ENCODE measurements around the gene RGL1.

The RGL1 gene

DNA sequence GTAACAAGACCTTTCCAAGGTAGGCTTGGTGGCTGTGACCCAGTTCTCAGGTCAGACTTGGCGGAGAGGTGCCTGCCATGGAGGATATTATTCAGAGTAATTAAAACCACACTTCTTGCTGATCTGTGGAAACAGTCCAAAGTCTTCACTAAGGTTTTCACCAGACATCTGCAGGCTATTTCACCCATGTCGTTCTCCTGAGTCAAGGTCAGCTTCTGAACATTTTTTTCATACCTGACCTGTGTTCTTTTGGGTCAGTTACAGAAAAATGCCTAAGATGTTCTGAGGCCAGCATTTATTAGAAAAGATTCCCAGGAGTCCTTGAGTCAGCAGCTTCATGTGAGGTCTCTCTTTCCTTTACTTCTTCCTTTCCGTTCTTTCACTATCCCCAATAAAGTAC, 54.9 kb downstream of the RGL1 start:
- no peak for DNase-seq (ENCODE audit: extremely low read depth in 1 of 2, low read depth in 1 of 2)

DNA sequence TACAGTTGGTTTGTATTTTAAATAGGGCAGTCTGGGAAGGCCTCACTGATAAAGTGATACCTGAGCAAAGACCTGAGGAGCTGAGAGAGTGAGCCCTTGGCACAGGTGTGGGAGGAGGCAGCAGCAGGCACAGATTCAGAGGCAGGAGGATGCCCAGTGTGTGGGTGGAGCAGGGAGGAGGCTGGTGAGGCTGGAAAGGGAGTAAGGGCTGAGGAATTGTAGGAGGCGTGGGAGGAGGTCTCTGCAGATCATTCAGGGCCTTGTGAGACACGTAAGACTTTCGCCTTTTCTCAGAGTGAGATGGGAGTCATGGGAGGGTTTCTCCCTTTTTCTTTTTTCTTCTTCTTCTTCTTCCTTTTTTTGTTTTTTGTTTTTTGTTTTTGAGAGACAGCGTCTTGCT, 58.0 kb downstream of the RGL1 start:
- no peak for DNase-seq (ENCODE audit: extremely low read depth in 1 of 2, low read depth in 1 of 2)

DNA sequence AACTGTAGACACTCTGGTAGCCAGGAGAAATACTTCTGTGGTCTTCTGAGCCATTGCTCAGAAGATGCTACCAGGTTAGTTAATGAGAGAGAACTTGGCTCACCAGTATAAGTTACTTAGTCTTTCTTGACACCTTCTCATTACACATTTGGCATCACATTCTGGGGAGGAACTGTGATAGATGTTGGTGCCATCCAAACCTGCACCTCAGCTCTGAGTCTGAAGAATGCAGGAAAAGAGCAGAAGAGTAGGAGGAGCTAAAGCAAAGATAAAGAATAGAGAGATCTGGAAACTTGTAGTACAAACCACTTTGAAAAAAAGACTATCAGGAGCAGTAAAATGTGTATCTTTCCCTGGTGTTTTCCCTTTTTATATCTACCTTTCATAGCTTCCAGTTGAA, 58.9 kb downstream of the RGL1 start:
- DNase-seq (ENCODE audit: extremely low read depth in 1 of 2, low read depth in 1 of 2) = no peak

DNA sequence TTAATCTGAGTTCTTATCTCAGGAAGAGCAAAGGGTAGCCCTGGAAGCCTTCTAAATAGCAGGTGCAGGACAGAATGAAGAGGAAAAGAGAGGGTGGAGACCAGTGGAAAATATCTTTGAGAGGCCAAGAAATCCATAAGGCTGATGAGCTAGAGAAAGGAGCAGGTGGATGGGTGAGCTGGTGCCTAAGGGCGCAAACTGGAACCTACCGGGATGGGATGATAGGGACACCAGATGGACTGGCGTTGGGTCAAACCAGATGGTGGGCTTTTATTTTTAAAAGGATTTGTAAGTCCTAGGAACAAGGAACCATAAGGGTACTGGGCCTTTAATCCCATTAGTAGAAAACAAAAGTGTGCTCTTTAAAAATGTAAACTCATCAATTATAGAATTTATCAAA, 59.7 kb downstream of the RGL1 start:
- DNase-seq (ENCODE audit: extremely low read depth in 1 of 2, low read depth in 1 of 2) = no peak

DNA sequence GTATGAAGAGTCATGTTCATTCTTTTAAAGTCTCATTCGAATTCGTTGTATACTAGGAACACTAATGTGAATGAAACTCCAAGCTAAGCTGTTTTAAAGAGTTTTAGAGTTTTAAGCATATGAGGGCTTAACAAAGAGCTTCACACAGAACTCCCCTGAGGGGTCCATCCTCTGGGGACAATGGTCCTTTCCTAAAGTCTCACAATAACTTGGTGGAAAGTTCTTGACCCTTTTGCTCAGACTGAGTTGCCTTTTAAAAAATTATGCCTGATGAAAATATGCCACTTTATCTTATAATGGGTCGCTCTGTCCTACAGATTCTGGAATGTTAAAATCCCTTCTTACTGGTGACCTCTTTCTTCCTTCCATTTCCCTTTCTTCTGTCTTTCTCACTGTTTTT, 64.3 kb downstream of the RGL1 start:
- DNase-seq (ENCODE audit: extremely low read depth in 1 of 2, low read depth in 1 of 2) = no peak

DNA sequence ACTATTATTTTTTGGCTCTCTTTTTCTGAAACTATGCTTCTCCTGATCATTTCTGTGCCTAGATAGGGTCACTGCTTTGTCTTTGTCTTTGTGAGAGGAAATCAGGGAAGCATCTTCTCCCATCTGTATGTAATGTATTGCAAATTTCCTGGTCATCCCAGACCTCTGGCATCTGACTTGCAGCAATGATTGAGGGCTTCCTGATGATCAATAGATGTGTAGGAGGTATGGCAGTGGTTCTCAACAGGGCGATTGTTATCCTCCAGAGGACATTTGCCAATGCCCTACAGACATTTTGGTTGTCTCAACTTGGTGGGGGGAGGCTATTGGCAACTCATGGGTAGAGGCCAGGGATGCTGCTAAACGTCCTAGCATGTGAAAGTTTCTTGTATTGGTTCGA, 64.7 kb downstream of the RGL1 start:
- DNase-seq (ENCODE audit: extremely low read depth in 1 of 2, low read depth in 1 of 2) = no peak

DNA sequence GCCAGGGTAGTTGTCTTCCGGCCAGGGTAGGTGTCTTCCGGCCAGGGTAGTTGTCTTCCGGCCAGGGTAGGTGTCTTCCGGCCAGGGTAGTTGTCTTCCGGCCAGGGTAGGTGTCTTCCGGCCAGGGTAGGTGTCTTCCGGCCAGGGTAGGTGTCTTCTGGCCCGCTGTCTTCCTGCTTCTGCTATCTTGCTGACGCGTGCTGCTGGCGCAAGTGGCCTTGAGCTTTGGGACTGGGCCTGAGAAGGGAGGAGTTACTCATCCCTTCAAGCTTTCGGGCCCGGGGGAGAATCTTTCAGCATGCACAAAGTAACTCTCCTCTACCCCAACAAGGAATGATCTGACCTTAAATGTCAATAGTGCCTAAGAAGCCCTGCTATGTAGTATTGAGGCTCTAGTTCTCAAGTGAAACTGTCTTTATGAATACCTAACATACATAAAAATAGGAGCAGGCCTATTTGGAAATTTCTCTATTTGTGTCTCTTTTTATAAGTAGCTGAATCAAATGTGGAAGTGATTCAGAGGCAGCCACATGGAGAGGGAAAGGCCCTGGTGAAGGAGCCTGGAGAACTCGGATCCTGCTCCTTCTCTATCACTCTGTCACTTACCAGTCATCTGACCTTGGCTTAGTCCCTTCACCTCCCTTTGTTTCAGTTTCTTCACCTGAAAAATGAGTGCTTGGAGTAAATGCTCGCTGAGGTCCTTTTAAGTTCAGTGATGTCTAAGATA, 65.6 kb downstream of the RGL1 start:
- no peak for DNase-seq (ENCODE audit: extremely low read depth in 1 of 2, low read depth in 1 of 2)

DNA sequence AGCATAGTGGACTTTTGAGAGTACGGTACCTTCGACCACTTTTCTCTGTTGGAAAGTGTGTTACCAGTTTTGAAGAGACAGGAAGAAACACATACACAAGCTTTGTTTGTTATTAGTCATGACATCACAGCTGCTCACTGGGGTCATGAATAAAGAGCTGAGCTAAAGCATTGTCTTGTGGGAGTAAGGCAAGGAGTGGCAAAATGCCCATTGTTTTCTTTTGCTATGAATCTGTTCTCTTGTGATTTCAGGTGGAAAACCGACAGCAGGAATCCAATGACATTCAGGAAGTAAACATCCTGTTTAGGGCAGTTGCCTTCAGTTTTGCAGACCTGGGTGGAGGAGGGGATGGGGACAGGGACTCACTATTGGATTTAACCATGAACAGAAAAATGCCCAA, 66.2 kb downstream of the RGL1 start:
- no peak for DNase-seq (ENCODE audit: extremely low read depth in 1 of 2, low read depth in 1 of 2)

DNA sequence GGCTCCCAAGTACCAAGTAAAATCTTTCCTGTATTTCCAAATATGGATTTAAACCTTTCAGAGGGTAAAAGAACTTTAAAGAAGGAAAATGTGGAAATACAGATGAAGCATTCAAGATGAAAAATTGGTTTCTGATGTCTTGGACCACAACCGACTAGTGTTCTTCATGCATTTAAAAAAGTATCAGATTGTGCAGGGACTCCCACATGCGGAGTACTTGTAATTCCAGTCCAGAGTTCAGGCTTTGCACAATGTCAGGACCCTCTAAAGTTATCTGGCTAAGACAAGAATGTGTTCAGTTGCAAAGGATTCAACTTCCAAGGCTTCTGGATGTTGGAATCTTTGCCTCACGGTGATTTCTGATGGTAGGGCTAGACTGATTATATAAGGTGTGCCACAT, 66.7 kb downstream of the RGL1 start:
- no peak for DNase-seq (ENCODE audit: extremely low read depth in 1 of 2, low read depth in 1 of 2)

DNA sequence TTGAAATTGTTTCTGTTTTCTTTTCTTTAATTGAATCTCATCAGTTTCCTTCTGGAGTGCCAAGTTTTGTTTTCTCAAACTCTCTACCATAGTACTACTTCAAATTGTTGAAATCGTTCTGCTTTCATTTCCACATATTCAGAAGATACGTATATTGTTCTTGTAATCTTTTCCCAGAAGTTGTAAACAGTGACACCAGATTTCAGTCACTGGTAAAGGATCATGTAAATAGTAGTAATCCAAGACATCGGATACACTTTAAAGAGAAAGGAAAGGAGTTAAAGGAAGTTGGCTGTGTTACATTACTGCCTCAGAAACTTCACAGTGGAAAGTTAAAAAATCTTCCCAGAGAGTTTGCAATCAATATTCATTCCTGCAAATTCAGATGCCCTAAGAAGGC, 67.5 kb downstream of the RGL1 start:
- no peak for DNase-seq (ENCODE audit: extremely low read depth in 1 of 2, low read depth in 1 of 2)

DNA sequence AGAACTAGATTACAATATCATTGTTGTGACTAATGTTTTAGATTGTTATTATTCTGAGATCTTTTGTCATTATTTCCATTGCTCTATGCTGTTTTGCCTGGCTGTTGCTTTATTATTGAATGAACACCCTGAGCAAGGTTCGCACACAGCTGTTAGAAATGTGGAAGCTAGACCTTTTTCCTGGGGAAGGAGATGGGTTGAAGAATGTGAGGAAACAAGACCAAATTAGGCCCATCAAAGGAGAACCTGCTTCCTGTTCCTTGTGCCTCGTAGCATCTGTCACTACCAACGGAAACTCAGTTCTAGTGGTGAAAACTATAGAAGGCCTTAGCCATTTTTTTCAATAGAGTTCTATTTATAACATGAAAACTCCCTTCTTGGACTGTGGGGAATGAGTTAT, 68.7 kb downstream of the RGL1 start:
- no peak for DNase-seq (ENCODE audit: extremely low read depth in 1 of 2, low read depth in 1 of 2)

DNA sequence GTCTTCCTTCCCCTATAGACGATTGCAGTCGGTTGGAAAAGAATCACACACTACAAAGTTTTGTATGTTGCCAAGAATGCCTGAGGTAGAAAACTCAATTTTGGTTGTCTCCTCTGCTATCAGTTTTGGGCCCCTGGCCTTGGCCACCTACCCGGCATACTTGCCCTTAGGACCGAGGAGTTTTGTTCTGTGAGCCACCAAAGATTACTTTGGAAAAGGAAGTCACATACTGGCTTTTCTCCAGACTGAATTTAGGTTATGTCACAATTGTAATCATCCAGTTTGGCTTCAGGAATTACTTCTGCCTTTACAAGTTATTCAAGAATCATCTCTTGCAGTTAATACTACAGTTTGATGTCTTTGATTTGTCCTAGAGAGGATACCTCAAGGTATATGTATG, 71.4 kb downstream of the RGL1 start:
- DNase-seq (ENCODE audit: extremely low read depth in 1 of 2, low read depth in 1 of 2) = no peak

DNA sequence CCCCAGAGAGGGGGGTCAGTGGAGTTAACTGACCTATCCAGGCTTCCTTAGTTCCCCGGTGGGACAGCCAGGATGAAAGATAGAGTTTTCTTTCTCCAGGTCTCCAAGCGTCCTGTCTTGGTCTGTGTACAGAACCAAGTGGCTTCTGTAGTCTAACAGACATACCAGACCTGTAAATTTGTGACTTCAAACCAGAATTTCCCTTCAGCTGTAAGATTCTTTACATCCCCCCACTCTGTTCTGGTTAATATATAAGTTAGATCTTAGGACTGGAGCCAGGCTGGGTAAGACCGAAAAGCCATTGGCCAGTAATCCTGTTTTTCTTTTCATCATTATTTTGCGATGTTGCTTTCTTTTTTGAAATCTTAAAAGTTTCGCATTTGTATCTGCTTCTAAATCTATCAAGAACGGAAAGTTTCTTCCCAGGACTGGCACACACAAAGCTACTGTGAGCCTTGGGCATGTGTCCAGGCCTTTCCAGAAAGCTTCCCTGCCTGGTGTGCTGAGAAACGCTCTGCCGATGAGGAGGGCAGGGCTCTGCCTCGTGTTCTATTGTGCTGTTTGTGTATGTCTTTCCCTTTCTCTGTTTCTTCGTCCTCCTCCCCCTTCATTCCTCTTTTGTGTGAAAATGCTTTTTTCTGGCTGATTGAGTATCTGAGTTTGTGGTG, 72.3 kb downstream of the RGL1 start:
- no peak for DNase-seq (ENCODE audit: extremely low read depth in 1 of 2, low read depth in 1 of 2)

DNA sequence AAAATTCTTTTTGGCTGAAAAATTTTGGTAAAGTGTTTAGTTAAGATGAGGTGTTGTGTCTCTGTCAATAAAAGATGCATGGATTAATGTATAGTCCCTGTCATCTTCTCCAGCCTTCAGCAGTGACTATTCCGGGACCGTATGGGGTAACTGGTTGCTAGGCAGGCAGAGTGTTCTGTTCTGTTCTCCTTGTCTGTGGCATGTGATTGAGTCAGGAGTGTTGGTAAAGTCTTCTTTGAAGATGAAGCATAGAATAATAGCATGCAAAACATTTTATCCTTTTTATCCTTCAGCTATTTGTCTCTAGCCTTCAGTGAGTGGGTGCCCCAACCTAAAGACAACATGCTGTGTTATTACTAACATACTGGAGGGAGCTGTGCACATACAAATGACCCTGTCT, 74.6 kb downstream of the RGL1 start:
- DNase-seq (ENCODE audit: extremely low read depth in 1 of 2, low read depth in 1 of 2) = no peak

DNA sequence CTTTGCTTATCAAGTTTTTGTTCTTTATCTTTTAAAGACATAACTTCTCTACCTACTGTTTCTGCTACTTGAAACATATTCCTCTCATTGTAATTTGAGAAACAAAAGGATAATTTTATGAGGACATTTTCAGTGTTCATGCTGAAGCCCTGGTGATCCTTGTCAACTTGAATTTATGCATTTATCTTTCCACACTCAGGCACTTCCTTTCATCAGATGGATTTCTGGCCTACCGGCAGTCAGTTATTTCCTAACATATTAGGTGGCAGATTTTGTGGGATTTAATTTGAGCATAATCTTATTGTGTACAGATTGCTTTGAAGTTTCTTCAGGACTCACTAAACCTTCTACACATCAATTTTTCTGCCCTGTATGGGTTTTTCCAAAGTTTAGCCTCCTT, 75.0 kb downstream of the RGL1 start:
- no peak for DNase-seq (ENCODE audit: extremely low read depth in 1 of 2, low read depth in 1 of 2)

DNA sequence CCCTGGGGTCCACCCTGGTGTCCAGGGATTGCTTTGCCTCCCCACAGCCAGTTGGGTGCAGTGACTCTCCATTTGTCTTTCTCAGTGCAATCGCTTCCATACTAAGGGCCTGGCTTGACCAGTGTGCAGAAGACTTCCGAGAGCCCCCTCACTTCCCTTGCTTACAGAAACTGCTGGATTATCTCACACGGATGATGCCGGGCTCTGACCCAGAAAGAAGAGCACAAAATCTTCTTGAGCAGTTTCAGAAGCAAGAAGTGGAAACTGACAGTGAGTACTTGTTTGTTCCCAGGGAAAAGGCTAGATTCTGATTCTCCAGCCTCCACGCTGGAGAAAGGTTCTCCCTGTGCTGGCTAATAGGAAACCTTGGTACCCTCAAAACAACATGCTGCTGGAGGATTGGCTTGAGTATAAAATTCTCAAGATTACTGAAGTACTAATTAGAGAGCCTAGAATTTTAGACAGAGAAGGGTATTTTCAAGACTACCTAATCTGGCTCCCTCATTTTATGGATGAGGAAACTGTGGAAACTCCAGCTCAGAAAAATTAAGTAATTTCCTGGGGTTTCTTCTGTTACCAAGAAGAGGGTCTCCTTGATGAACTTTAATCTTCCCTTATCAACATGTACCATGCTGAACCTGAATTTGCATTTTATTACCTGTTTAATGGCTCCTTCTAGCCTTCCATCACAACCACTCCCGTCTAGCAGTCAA, 75.8 kb downstream of the RGL1 start:
- no peak for DNase-seq (ENCODE audit: extremely low read depth in 1 of 2, low read depth in 1 of 2)

DNA sequence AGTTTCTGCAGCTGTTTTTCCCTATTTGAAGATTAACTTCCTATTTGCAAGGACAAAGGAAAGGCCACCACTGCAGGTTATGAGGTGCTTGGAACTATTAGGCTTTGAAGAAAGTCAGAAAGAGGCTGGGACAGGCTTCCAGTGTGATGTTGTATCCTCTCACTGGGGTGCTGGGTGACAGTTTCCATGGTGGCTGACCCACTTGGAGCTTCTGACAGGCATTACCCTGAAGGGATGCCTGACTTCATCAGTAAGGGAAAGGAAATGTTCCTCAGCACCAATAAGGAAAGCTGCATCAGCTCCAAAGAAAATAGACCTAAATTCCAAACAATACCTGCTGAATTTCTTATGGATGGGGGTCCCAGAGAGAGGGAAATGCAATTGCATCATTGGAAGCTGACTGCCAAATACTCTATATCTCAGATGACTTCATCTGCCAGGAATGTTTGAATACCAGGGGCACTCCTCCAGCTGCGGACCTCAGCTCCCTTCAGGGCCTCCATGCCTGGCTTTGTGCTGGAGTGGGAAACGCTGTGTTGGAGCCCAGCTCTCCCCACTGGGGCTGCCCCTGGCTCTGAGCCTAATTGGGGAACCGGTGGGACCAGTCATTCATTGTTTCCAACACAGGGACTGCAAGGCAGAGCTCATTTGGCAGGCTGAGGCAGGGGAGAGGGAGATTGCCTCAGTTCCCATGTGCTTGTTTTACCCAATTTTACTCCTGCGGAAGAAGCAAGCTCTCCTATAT, 76.6 kb downstream of the RGL1 start:
- no peak for DNase-seq (ENCODE audit: extremely low read depth in 1 of 2, low read depth in 1 of 2)

DNA sequence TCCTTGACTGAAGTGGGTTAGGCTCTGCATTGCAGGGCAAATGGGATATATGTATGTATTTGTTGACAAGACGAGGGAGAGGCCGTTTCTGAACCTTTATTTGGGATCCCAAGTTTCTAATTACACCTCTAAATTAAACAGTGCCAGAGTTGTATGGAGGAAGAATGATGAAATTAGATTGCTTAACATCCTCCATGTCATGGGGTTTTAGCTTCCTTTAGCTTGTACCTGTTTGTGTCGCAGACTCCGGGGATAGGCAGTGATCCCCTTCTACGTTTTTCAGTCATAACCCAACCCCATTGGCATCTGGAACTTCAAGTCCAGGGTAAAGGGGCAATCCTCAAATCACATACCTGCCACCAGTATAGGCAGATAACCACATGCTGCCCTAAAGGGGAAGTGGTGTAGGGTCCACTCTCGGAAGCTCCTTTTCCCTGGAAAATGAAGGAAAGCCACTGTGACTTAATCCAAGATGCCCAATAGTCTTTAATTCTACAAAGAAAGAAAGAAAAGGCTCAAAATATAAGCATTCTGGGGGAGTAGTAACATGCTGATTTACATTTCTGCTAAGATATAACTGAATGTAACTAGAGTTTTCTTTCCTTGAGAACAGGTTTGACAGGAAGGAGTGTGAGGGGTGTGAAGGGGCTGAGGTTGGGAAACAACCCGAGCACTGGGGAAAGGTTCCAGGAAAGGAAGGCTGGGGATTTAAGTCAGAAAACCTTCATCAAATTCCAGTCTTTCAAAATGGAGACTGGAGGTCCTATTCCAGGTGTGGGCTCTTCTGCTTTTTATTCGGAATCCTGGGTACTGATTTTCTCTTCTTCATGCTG, 77.6 kb downstream of the RGL1 start:
- DNase-seq (ENCODE audit: extremely low read depth in 1 of 2, low read depth in 1 of 2) = no peak

DNA sequence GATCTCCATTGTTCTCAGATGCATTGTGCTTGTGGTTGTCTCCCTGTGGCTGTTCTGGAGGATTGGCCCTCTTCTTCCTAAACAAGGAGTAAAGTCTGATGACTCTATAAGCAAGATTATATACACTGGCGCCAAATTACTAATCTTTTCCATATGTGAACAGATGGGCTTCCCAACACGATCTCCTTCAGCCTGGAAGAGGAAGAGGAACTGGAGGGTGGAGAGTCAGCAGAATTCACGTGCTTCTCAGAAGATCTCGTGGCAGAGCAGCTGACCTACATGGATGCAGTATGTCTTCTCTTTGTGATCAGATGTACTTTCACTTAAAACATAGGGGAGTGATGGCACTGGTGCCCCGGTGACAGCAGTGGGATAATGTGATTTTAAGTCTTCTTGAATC, 78.7 kb downstream of the RGL1 start:
- no peak for DNase-seq (ENCODE audit: extremely low read depth in 1 of 2, low read depth in 1 of 2)

DNA sequence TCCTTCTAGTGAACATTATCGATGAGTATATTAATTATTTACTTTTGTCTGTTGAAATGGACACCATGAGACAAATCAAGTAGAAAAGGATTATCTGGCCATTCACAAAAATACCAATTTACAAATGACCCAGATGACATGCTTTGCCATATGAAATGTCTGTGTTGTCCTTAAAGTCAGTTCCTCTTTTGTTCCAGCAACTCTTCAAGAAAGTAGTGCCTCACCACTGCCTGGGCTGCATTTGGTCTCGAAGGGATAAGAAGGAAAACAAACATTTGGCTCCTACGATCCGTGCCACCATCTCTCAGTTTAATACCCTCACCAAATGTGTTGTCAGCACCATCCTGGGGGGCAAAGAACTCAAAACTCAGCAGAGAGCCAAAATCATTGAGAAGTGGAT, 79.6 kb downstream of the RGL1 start:
- DNase-seq (ENCODE audit: extremely low read depth in 1 of 2, low read depth in 1 of 2) = no peak
